K562 (cell line): ENCODE results near the gene ANKS1A.

Source experiments
- CTCF ChIP-seq, 3 experiments: IDR thresholded peaks in 2 of 3; conservative IDR thresholded peaks in 1 of 3; 2 replicates each; pipeline ENCODE4 v1.5.1; 2011 to 2012; ENCODE audit warnings: low read length in 3 of 3, mild to moderate bottlenecking in 3 of 3, control low read depth in 2 of 3, improper control_type of control experiment in 1 of 3, inconsistent platforms in 1 of 3, low read depth in 1 of 3, mixed read lengths in 1 of 3, moderate library complexity in 1 of 3; ENCODE audit not compliant: insufficient read depth in 2 of 3
- DACH1 ChIP-seq: fragments of 450-650 bp; IDR thresholded peaks from 2 replicates; pipeline ENCODE4 v1.6.1; 2018; ENCODE audit not compliant: partially characterized antibody
- EP300 ChIP-seq: IDR thresholded peaks from 2 replicates; pipeline ENCODE4 v1.6.1; 2012; ENCODE audit warnings: low read length, improper control_type of control experiment
- MAFK ChIP-seq: IDR thresholded peaks from 2 replicates; pipeline ENCODE4 v1.6.1; 2011; ENCODE audit warnings: low read length, improper control_type of control experiment
- NR1H2 ChIP-seq: sonication (generic); formaldehyde crosslinking; IDR thresholded peaks from 2 replicates; pipeline ENCODE4 v1.4.0; 2020; ENCODE audit warnings: mild to moderate bottlenecking, missing genetic modification reagents
- POLR2AphosphoS5 ChIP-seq: IDR thresholded peaks from 2 replicates; pipeline ENCODE4 v1.6.1; 2011; ENCODE audit warnings: mild to moderate bottlenecking, low read depth, low read length, moderate library complexity; ENCODE audit not compliant: control insufficient read depth, insufficient read depth
- XRCC4 ChIP-seq: IDR thresholded peaks from one replicate; pipeline ENCODE4 v1.6.1; 2011; ENCODE audit not compliant: insufficient read depth, insufficient read length; ENCODE audit errors: extremely low read depth
- ZBTB2 ChIP-seq: fragments of 450-650 bp; IDR thresholded peaks from 2 replicates; pipeline ENCODE4 v1.6.1; 2016; ENCODE audit warnings: antibody characterized with exemption

- TF ChIP-seq XRCC4 (no peak), CTCF (IDR thresholded peaks at IDR 0.05 in 2 of 3, conservative IDR thresholded peaks at IDR 0.05 in 1 of 3; ENCODE audit: insufficient read depth in 2 of 3, low read depth in 1 of 3, low read length in 3 of 3) (no peak), ZBTB2 (no peak), EP300 (no peak), DACH1 (no peak), POLR2AphosphoS5 (no peak), NR1H2 (CRISPR knock-in tag) (no peak), MAFK (no peak)
These were observed 200.3 kb downstream of the ANKS1A start for GRCh38 chr6:35089216-35089934.
